ENCODE results near the gene RIMBP2. TPM values are rescaled to one million over a fixed set of nuclear protein-coding genes. Genes with fewer than 3 reads are reported as not detected.

Gene RIMBP2
- polyA plus RNA-seq, 1 of the 3 experiments (the other 2 are of a cell fraction): 0.90 TPM

- TF ChIP-seq REST (IDR thresholded peaks at IDR 0.05; ENCODE audit: low read depth, low read length) (no peak), YY1 (IDR thresholded peaks at IDR 0.05; ENCODE audit: low read depth) (no peak), FOSL2 (IDR thresholded peaks at IDR 0.05; ENCODE audit: borderline replicate concordance, low read depth) (no peak), MEF2A (IDR thresholded peaks at IDR 0.05; ENCODE audit: borderline replicate concordance, low read depth) (no peak), RXRA (IDR thresholded peaks at IDR 0.05; ENCODE audit: borderline replicate concordance, low read depth) (no peak), CTCF (IDR thresholded peaks at IDR 0.05) (no peak), GATA2 (CRISPR knock-in tag; IDR thresholded peaks at IDR 0.05) (no peak), IRF3 (IDR thresholded peaks at IDR 0.05; ENCODE audit: low read depth, low read length) (no peak), TCF12 (IDR thresholded peaks at IDR 0.05) (no peak), PBX3 (IDR thresholded peaks at IDR 0.05) (no peak), TAF1 (IDR thresholded peaks at IDR 0.05; ENCODE audit: borderline replicate concordance, low read depth, low read length) (no peak), RAD21 (IDR thresholded peaks at IDR 0.05; ENCODE audit: low read length) (no peak)
Measured at GRCh38 chr12:130685850-130686249, 30.2 kb downstream of the RIMBP2 start (continued).

- TF ChIP-seq EP300 (IDR thresholded peaks at IDR 0.05; ENCODE audit: borderline replicate concordance in 1 of 2, low read depth in 1 of 2, low read length in 1 of 2): no peak
- no peak for TF ChIP-seq MEF2A (IDR thresholded peaks at IDR 0.05; ENCODE audit: borderline replicate concordance, low read depth)
- no peak for TF ChIP-seq CHD2 (IDR thresholded peaks at IDR 0.05; ENCODE audit: low read length, partially characterized antibody)
- TF ChIP-seq NFIC (IDR thresholded peaks at IDR 0.05; ENCODE audit: borderline replicate concordance): no peak
- TF ChIP-seq SIN3A (IDR thresholded peaks at IDR 0.05; ENCODE audit: borderline replicate concordance, low read depth, low read length): no peak
- no peak for TF ChIP-seq IRF3 (IDR thresholded peaks at IDR 0.05; ENCODE audit: low read depth, low read length)
- no peak for TF ChIP-seq EZH2phosphoT487 (IDR thresholded peaks at IDR 0.05; ENCODE audit: borderline replicate concordance, low read depth)
- TF ChIP-seq TCF12 (IDR thresholded peaks at IDR 0.05): no peak
- TF ChIP-seq RAD21 (IDR thresholded peaks at IDR 0.05; ENCODE audit: low read length): no peak
- no peak for TF ChIP-seq ELF1 (IDR thresholded peaks at IDR 0.05)
- no peak for TF ChIP-seq ZBTB33 (IDR thresholded peaks at IDR 0.05; ENCODE audit: borderline replicate concordance, low read depth)
- 68% methylated on average over 13 of the region's 14 CpGs for WGBS (ENCODE audit: low lambda C conversion rate)
- H3K4me2 ChIP-seq: no peak overlapping the region
- H3K27ac ChIP-seq (ENCODE audit: low read depth in 2 of 2, low read length in 1 of 2): peak overlapping the region in 1 of 2 experiments; percentile 60; a peak in 1 of 4 replicates
- H3K9me2 ChIP-seq: no peaks in the 10 kb centered on the region
- ChIA-PET CTCF (interaction anchor here (0.7 to 1.8 kb wide), 3 partner anchors 19 to 63 kb away, joined by 3 to 5 read pairs (median 5); no protein-coding TSS in a partner anchor), POLR2A (no interaction called here)
- H3K9ac ChIP-seq: no peak overlapping the region
- H3K79me2 ChIP-seq (ENCODE audit: insufficient read depth): no peaks in the 10 kb centered on the region
- peaks cover 0 to 63% of the 10 kb centered on the region in 2 experiments; a peak in 1 of 4 replicates for H3K4me1 ChIP-seq (ENCODE audit: control insufficient read depth in 1 of 2, insufficient read depth in 2 of 2, low read depth in 1 of 2, low read length in 1 of 2)
- DNase-seq: no peak
- H4K20me1 ChIP-seq (ENCODE audit: insufficient read depth): no peaks in the 10 kb centered on the region
- no peaks in the 10 kb centered on the region for H3K27me3 ChIP-seq (ENCODE audit: insufficient read depth)
- H3K4me3 ChIP-seq (ENCODE audit: low read depth in 2 of 2, low read length in 1 of 2): no peak overlapping the region
- H3K36me3 ChIP-seq (replicated peaks in 1 of 2; ENCODE audit: control insufficient read depth in 1 of 2, insufficient read depth in 2 of 2, low read length in 1 of 2): no peaks in the 10 kb centered on the region
- no peak overlapping the region for H2AFZ ChIP-seq (ENCODE audit: low read depth)
- no peaks in the 10 kb centered on the region for H3F3A ChIP-seq (replicated peaks; ENCODE audit: insufficient read depth)
- H3K9me3 ChIP-seq: no peaks in the 10 kb centered on the region
Measured at GRCh38 chr12:130685250-130685787, 30.8 kb downstream of the RIMBP2 start.

Measured in SK-N-SH (cell line).